Liver (tissue), 9 donors: ENCODE data around the gene HELZ2. TPM values are rescaled to one million over a fixed set of nuclear protein-coding genes. Genes with fewer than 3 reads are reported as not detected.

Source experiments
- DNase-seq: peaks from one replicate; pipeline ENCODE4 v3.0.0-alpha.2; 2017; ENCODE audit warnings: low spot score
- H3K27ac ChIP-seq, 2 donors: one replicate each; pipeline ENCODE4 v1.7.0; 2013; ENCODE audit warnings: inconsistent platforms in 2 of 2, low read length in 2 of 2, control low read depth in 1 of 2, low read depth in 1 of 2, mild to moderate bottlenecking in 1 of 2
- H3K27me3 ChIP-seq, 4 donors: one replicate each; pipeline versions ENCODE4 v1.6.1 to v1.7.0; 2013; ENCODE audit warnings: low read length in 3 of 4, inconsistent platforms in 1 of 4, mild to moderate bottlenecking in 1 of 4, moderate library complexity in 1 of 4; ENCODE audit not compliant: control insufficient read depth in 4 of 4, insufficient read depth in 4 of 4
- H3K36me3 ChIP-seq, 4 donors: one replicate each; pipeline versions ENCODE4 v1.6.1 to v1.7.0; 2013; ENCODE audit warnings: low read length in 3 of 4, mild to moderate bottlenecking in 3 of 4, low read depth in 1 of 4, moderate library complexity in 1 of 4; ENCODE audit not compliant: control insufficient read depth in 4 of 4, insufficient read depth in 3 of 4
- H3K4me1 ChIP-seq, 4 donors: one replicate each; pipeline versions ENCODE4 v1.6.1 to v1.7.0; 2013; ENCODE audit warnings: low read length in 3 of 4, mild to moderate bottlenecking in 3 of 4, moderate library complexity in 1 of 4; ENCODE audit not compliant: control insufficient read depth in 4 of 4, insufficient read depth in 4 of 4
- H3K4me3 ChIP-seq, 3 donors: one replicate each; pipeline versions ENCODE4 v1.6.1 to v1.7.0; 2013; ENCODE audit warnings: low read length in 3 of 3, control low read depth in 1 of 3, low read depth in 1 of 3, mild to moderate bottlenecking in 1 of 3
- H3K9ac ChIP-seq, 2 donors: one replicate each; pipeline ENCODE4 v1.7.0; 2013; ENCODE audit warnings: low read length in 2 of 2, mild to moderate bottlenecking in 2 of 2, moderate library complexity in 2 of 2, control low read depth in 1 of 2, low read depth in 1 of 2
- H3K9me3 ChIP-seq, 4 donors: one replicate each; pipeline versions ENCODE4 v1.6.1 to v1.7.0; 2013; ENCODE audit warnings: low read length in 3 of 4; ENCODE audit not compliant: control insufficient read depth in 4 of 4
- FOXA2 ChIP-seq: IDR thresholded peaks from 2 replicates; pipeline ENCODE4 v1.6.1; 2016; ENCODE audit warnings: antibody characterized with exemption
- GABPA ChIP-seq, 2 donors: IDR thresholded peaks in 1 of 2; conservative IDR thresholded peaks in 1 of 2; 2 replicates each; pipeline ENCODE4 v1.6.1; 2016; ENCODE audit warnings: antibody characterized with exemption in 2 of 2, mild to moderate bottlenecking in 1 of 2, moderate library complexity in 1 of 2
- HNF4A ChIP-seq, 2 donors: conservative IDR thresholded peaks; 2 replicates each; pipeline ENCODE4 v1.6.1; 2016; ENCODE audit warnings: antibody characterized with exemption in 2 of 2, mild to moderate bottlenecking in 2 of 2
- JUND ChIP-seq, 2 donors: IDR thresholded peaks; 2 replicates each; pipeline ENCODE4 v1.6.1; 2016; ENCODE audit warnings: antibody characterized with exemption in 2 of 2
- NR2F2 ChIP-seq: IDR thresholded peaks from 2 replicates; pipeline ENCODE4 v1.6.1; 2016; ENCODE audit warnings: antibody characterized with exemption
- SP1 ChIP-seq: IDR thresholded peaks from 2 replicates; pipeline ENCODE4 v1.6.1; 2018; ENCODE audit warnings: antibody characterized with exemption, mild to moderate bottlenecking
- WGBS: extraction: QIAGEN DNeasy Blood & Tissue Kit; methylation state at CpG from one replicate; pipeline ENCODE4 v1.1.7; 2013; 5-methylcytosine and 5-hydroxymethylcytosine counted together
- polyA plus RNA-seq, 2 donors: library from polyadenylated mRNA; stranded (reverse) in 1 of 2; unstranded in 1 of 2; fragments of 200-250 nt in 1 of 2; fragments of >200 nt in 1 of 2; fragmentation: Nextera tagmentation in 1 of 2; extraction: Ambion mirVana in 1 of 2; gene quantifications; one replicate each; pipeline versions ENCODE4 v1.2.1 to v1.2.3, GENCODE V29; 2013 to 2015
- total RNA-seq, 2 donors: library from RNA; depleted of rRNA; stranded (reverse); fragments of >200 nt; gene quantifications; one replicate each; pipeline ENCODE4 v1.2.3, GENCODE V29; 2014
- TF ChIP-seq, protein P1 (sequence below): fragments of 150-350 bp; IDR thresholded peaks from 2 replicates; pipeline ENCODE4 v1.5.1; 2017; ENCODE audit warnings: improper control_type of control experiment, low read depth, low read length; ENCODE audit not compliant: missing input control
- TF ChIP-seq, protein P2 (sequence below): IDR thresholded peaks from 2 replicates; pipeline ENCODE4 v1.6.1; 2016; ENCODE audit warnings: antibody characterized with exemption
- TF ChIP-seq, protein P3 (sequence below): IDR thresholded peaks from 2 replicates; pipeline ENCODE4 v1.6.1; 2016; ENCODE audit warnings: antibody characterized with exemption, mild to moderate bottlenecking
- donor health status: healthy.
- donor health status: healthy.
- donor health status: healthy.
- donor health status: healthy.
- donor health status: healthy.

The HELZ2 gene
- total and polyA plus RNA-seq, 4 donors = 3.7 to 26.6 (median 15.5) TPM

GRCh38 chr20:63554361-63555278, 19.4 kb downstream of the HELZ2 start:
- TF ChIP-seq, protein P1, sequence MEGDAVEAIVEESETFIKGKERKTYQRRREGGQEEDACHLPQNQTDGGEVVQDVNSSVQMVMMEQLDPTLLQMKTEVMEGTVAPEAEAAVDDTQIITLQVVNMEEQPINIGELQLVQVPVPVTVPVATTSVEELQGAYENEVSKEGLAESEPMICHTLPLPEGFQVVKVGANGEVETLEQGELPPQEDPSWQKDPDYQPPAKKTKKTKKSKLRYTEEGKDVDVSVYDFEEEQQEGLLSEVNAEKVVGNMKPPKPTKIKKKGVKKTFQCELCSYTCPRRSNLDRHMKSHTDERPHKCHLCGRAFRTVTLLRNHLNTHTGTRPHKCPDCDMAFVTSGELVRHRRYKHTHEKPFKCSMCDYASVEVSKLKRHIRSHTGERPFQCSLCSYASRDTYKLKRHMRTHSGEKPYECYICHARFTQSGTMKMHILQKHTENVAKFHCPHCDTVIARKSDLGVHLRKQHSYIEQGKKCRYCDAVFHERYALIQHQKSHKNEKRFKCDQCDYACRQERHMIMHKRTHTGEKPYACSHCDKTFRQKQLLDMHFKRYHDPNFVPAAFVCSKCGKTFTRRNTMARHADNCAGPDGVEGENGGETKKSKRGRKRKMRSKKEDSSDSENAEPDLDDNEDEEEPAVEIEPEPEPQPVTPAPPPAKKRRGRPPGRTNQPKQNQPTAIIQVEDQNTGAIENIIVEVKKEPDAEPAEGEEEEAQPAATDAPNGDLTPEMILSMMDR = no peak
- TF ChIP-seq NR2F2 = no peak
- no peak for TF ChIP-seq JUND (IDR thresholded peaks at IDR 0.05)
- no peak for TF ChIP-seq HNF4A (conservative IDR thresholded peaks at IDR 0.05)
- no peak for TF ChIP-seq SP1
- no peak overlapping the region for H3K4me3 ChIP-seq
- no peak overlapping the region for H3K27ac ChIP-seq
- DNase-seq = no peak
- WGBS = 75% methylated on average over 38 of the region's 38 CpGs
- H3K9ac ChIP-seq = no peak overlapping the region
- peaks cover 0 to 2% (median 0%) of the 10 kb centered on the region in 4 donors for H3K27me3 ChIP-seq
- H3K4me1 ChIP-seq = peaks cover 0 to 2% (median 0%) of the 10 kb centered on the region in 4 donors
- H3K9me3 ChIP-seq = peaks cover 0 to 1% (median 0%) of the 10 kb centered on the region in 4 donors
- peaks cover 0 to under 1% (median 0%) of the 10 kb centered on the region in 4 donors for H3K36me3 ChIP-seq

GRCh38 chr20:63553933-63554290, 20.1 kb downstream of the HELZ2 start, which contains the start of gene FNDC11:
FNDC11 (plus strand) TSS chr20:63554159; CDS start chr20:63555664, 1,505 bp downstream.
- TF ChIP-seq FOXA2 (no peak), SP1 (no peak), GABPA (IDR thresholded peaks at IDR 0.05 in 1 of 2, conservative IDR thresholded peaks at IDR 0.05 in 1 of 2) (no peak)
- TF ChIP-seq, protein P2, sequence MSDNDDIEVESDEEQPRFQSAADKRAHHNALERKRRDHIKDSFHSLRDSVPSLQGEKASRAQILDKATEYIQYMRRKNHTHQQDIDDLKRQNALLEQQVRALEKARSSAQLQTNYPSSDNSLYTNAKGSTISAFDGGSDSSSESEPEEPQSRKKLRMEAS = no peak
- TF ChIP-seq, protein P3, sequence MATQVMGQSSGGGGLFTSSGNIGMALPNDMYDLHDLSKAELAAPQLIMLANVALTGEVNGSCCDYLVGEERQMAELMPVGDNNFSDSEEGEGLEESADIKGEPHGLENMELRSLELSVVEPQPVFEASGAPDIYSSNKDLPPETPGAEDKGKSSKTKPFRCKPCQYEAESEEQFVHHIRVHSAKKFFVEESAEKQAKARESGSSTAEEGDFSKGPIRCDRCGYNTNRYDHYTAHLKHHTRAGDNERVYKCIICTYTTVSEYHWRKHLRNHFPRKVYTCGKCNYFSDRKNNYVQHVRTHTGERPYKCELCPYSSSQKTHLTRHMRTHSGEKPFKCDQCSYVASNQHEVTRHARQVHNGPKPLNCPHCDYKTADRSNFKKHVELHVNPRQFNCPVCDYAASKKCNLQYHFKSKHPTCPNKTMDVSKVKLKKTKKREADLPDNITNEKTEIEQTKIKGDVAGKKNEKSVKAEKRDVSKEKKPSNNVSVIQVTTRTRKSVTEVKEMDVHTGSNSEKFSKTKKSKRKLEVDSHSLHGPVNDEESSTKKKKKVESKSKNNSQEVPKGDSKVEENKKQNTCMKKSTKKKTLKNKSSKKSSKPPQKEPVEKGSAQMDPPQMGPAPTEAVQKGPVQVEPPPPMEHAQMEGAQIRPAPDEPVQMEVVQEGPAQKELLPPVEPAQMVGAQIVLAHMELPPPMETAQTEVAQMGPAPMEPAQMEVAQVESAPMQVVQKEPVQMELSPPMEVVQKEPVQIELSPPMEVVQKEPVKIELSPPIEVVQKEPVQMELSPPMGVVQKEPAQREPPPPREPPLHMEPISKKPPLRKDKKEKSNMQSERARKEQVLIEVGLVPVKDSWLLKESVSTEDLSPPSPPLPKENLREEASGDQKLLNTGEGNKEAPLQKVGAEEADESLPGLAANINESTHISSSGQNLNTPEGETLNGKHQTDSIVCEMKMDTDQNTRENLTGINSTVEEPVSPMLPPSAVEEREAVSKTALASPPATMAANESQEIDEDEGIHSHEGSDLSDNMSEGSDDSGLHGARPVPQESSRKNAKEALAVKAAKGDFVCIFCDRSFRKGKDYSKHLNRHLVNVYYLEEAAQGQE = no peak
- H3K36me3 ChIP-seq = no peaks in the 10 kb centered on the region
- peaks cover 0 to 2% (median 0%) of the 10 kb centered on the region in 4 donors for H3K27me3 ChIP-seq
- no peak within 1 kb of the TSS for H3K9ac ChIP-seq
- no peak within 1 kb of the TSS for H3K27ac ChIP-seq
- WGBS = 6% methylated on average over 34 of the region's 34 CpGs
- no peak for DNase-seq
- H3K4me3 ChIP-seq = peak within 1 kb of the TSS in 1 of 3 donors; percentile 47
- peaks cover 0 to 1% (median 0%) of the 10 kb centered on the region in 4 donors for H3K9me3 ChIP-seq
- peaks cover 0 to 2% (median 0%) of the 10 kb centered on the region in 4 donors for H3K4me1 ChIP-seq
